ENCODE results near the gene MGLL.

DNA sequence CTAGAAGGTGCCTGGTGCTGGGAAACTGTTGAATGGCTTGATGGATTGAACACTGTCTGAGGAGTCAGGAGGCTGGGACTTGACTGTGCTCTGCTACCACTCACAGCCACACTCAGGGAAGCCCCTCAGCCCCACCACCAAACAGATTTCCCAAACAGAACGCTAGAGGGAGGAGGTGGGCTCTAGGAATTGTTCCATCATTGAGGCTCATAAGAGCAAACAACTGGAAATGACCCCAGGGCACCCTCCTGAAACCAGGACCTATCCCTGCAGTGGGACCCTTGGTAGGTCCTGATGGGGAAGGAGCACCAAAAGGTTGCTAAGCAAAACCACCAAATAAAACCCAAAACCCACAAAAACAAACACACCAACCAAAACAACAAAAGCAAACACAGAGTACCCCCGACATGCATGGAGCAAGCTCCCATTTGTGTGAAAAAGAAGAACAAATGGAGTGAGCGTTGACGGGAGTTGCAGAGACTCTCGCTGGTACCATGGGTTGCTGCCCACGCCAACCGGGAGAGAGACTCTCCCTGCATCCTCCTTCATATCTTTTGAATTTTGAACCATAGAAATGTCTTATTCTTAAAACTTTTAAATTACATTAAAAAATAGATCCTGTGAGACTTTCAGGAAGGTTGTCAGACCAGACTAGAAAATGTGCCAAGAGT lies 103.9 kb downstream of the MGLL start:
- TF ChIP-seq EZH2 (IDR thresholded peaks at IDR 0.05) (no peak), POLR2AphosphoS5 (IDR thresholded peaks at IDR 0.05; ENCODE audit: borderline replicate concordance, low read depth, low read length) (no peak), FOXP2 (optimal IDR thresholded peaks at IDR 0.05; ENCODE audit: control extremely low read depth, extremely low read length, insufficient read depth) (no peak)

Measured in SK-N-MC (cell line).